T47D (cell line): ENCODE data around the gene FOXG1.

ENCODE experiments used
- DNase-seq, 2 experiments: peaks; one replicate each; pipeline versions ENCODE4 v3.0.0 to v3.0.0-alpha.2; 2011 to 2012; ENCODE audit warnings: low read depth in 1 of 2, low spot score in 1 of 2
- JUND ChIP-seq: IDR thresholded peaks from 2 replicates; pipeline ENCODE4 v1.6.1; 2012; ENCODE audit warnings: low read depth
- in situ Hi-C: cut with HindIII; loops from 2 replicates; pipeline ENCODE4 v1.10.0; 2016; ENCODE audit warnings: low sequenced_read_pairs, low pct_unique_long_range_greater_than_20kb

Gene FOXG1

DNA sequence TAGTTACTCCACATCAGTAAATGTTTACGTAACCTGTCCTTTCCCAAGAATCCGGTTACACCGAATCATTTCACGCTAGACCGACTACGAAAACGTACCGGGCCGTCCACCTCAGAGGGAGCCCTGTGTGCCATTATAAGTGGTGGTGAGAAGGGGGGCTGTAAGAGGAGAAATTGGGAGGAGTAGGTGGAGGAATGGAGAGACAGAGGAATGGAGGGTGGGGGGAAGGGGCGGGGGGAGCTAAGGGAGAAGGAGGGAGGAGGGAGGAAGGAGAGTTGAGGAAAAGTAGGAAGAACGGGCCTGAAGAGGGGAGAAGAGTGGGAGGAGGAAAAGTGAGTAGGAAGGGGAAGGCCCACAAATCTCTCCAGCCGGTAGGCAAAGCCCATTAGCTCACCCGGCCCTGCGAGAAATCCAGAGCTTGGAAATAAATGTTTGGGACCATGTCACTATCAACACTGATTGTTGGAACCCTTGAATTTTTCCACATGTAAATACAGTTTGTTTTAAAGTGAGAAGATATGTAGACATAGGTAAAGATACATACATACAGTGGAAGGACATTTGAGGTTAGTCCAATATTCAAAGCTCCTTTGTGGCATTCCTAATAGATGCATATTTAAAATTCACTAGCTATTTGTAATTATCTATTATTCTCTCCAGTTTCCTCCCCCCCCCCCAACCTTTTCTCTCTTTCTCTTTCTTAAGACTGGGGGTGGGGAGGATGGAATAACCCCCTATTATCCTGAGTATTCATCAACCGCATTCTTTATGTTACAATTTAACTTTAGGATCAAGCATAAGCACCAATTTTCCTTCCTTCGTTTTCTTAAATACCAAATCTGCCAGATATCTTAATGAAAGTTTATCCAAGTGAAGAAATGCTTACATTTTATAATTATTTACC, 2.1 kb upstream of the FOXG1 start:
- TF ChIP-seq JUND = no peak
- in situ Hi-C loops = no loop called here
- no peak for DNase-seq

DNA sequence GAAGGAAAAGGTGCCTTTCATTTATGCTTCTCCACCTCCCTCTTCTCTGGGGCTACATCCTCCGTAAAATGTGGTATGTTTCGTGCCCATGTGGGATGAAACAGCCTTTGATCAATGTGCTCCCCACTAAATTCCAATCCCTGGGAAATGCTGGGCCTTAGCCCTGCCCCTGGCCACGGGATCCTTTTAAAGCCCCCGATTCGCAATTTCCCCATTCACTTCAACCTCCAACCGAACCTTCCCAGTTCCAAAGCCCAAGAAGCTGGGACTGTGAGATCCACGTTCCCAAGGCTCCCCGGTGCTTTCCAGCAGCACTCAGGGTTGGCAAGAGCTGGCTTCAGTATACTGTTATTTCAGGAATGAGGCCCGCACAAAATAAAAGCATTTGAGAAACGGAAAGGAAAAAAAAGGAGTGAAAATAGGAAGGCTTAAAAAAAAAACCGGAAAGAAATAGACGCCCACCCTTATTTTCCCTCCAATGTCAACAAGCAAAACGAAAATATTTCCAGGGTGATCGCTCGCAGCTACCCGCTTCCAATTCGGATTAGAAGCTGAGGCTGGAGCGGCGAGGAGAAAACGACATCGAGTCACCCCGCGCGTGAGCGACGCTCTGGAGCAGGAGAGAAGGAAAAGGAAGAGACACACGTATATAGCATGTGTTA, 1.3 kb upstream of the FOXG1 start:
- TF ChIP-seq JUND = no peak
- in situ Hi-C loops = no loop called here
- DNase-seq = no peak

- TF ChIP-seq JUND = no peak
- DNase-seq = no peak
These were observed 637 bp upstream of the FOXG1 start for GRCh38 chr14:28765831-28766468.

DNA sequence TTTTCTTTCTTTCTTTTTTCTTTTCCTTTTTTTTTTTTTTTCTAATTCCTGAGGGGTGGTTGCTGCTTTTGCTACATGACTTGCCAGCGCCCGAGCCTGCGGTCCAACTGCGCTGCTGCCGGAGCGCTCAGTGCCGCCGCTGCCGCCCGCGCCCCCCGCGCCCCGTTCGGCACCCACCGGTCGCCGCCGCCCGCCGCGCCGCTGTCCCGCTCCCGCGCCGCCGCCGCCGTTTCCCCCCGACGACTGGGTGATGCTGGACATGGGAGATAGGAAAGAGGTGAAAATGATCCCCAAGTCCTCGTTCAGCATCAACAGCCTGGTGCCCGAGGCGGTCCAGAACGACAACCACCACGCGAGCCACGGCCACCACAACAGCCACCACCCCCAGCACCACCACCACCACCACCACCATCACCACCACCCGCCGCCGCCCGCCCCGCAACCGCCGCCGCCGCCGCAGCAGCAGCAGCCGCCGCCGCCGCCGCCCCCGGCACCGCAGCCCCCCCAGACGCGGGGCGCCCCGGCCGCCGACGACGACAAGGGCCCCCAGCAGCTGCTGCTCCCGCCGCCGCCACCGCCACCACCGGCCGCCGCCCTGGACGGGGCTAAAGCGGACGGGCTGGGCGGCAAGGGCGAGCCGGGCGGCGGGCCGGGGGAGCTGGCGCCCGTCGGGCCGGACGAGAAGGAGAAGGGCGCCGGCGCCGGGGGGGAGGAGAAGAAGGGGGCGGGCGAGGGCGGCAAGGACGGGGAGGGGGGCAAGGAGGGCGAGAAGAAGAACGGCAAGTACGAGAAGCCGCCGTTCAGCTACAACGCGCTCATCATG, 654 bp downstream of the FOXG1 start:
- TF ChIP-seq JUND = no peak
- in situ Hi-C loops = no loop called here
- DNase-seq = no peak

More at GRCh38 chr14:28765831-28766468, 637 bp upstream of the FOXG1 start:
- in situ Hi-C loops = no loop called here

- TF ChIP-seq JUND = no peak
- DNase-seq = no peak
- in situ Hi-C loops = no loop called here
These were observed 1.5 kb downstream of the FOXG1 start for GRCh38 chr14:28767853-28768741.

DNA sequence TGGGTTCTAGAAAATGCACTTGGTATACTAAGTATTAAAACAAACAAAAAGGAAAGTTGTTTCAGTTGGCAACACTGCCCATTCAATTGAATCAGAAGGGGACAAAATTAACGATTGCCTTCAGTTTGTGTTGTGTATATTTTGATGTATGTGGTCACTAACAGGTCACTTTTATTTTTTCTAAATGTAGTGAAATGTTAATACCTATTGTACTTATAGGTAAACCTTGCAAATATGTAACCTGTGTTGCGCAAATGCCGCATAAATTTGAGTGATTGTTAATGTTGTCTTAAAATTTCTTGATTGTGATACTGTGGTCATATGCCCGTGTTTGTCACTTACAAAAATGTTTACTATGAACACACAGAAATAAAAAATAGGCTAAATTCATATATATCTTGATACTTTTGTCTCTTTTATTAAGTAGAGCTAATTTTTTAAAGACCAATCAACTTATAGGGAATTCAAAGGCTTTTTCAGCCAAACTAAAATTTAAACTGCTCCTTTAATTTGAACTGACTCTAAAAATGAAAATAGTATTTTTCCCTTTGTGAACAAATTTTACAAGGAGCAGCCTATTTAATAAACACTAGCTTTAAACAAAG, 2.8 kb downstream of the FOXG1 start:
- no peak for TF ChIP-seq JUND
- in situ Hi-C loops = no loop called here
- DNase-seq = no peak

GRCh38 chr14:28770061-28770460, 3.5 kb downstream of the FOXG1 start:
- in situ Hi-C loops = no loop called here
- no peak for DNase-seq
- no peak for TF ChIP-seq JUND

DNA sequence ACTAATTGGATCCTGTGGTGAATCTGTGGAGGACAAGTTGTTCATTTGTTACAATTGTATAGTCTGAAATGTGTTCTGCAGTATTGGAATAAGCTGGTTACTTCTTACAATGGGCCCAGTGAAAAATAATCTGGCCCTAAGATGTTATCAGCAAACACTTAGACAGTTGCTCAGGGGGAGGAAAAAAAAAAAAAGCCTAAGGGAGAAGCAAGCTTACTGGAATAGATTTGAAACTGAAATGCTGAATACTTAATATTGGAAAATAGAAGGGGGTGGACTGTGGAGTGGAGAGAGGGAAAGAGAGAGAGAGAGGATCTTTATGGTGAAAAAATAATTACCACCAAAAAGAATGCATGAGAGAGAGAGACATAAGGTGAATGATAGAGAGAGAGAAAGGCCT, 4.0 kb downstream of the FOXG1 start:
- no peak for DNase-seq
- in situ Hi-C loops = no loop called here
- TF ChIP-seq JUND = no peak

DNA sequence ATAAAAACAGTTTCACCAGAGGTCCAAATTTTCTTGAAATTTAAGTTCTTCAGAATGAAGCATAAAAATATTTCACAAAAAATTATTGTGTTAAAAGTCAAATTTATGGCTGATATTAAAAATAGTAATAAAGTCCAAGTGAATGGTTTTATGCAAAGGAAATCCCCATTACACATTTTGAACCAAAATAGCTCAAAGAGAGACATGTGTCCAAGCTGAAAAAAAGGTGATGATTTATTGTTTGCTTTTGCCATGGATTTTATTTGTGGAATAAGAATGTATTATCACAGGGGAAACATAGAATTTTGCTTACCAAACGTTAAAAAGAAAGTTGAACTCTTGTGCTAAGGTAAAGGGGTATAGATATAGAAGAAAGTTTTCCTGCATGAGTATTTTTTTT, 4.6 kb downstream of the FOXG1 start:
- in situ Hi-C loops = no loop called here

GRCh38 chr14:28772613-28773012, 6.0 kb downstream of the FOXG1 start:
- in situ Hi-C loops = no loop called here
- no peak for DNase-seq
- no peak for TF ChIP-seq JUND

More for the DNA sequence above, 4.6 kb downstream of the FOXG1 start:
- no peak for DNase-seq
- TF ChIP-seq JUND = no peak

DNA sequence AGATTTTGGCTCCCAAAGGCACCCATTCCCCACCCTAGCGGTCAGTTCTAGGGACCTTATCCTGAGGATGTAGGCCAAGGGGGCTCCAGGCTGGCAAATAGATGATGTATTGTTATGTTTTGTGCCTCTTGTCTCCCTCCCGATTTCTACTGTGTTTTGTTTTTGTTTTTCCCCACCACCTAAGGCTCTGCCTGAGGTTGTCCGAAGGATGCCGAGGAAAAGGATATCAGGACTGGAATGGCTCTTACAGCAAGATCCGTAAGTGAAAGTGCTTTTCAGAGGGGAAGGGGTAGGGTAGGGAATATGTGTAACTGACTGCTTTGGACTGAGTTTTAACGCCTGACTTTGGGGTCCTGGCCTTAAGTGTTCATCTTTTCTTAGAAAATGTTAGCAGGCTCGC, 6.6 kb downstream of the FOXG1 start:
- in situ Hi-C loops = no loop called here
- DNase-seq = no peak
- TF ChIP-seq JUND = no peak
